Right lobe of liver (tissue), 6 donors: ENCODE measurements around the gene COLEC12. TPM values are rescaled to one million over a fixed set of nuclear protein-coding genes. Genes with fewer than 3 reads are reported as not detected.
"Not testable (repeated sequence)": the region's sequence is repeated elsewhere in the genome, so short reads cannot be mapped to it uniquely, and the experiment has no call there.

Experiments
- ATAC-seq, 4 donors: fragments of 200-7000 bp; cut with Tn5 transposase; one replicate each; pipeline ENCODE4 v1.9.1; 2020; ENCODE audit warnings: mild to moderate bottlenecking in 4 of 4, moderate library complexity in 4 of 4
- DNase-seq, 3 donors: peaks; one replicate each; pipeline ENCODE4 v3.0.0-alpha.2; 2020
- H3K27ac ChIP-seq, 3 donors: fragments of 200-600 bp; one replicate each; pipeline ENCODE4 v1.8.0; 2022
- H3K27me3 ChIP-seq, 2 donors: fragments of 200-600 bp; one replicate each; pipeline ENCODE4 v1.8.0; 2022
- H3K36me3 ChIP-seq, 4 donors: fragments of 200-600 bp; sonication (generic) in 1 of 4; one replicate each; pipeline versions ENCODE4 v1.5.1 to v1.8.0; 2017 to 2022; ENCODE audit warnings: control low read depth in 1 of 4
- H3K4me1 ChIP-seq, 4 donors: fragments of 200-600 bp; sonication (generic) in 1 of 4; one replicate each; pipeline versions ENCODE4 v1.5.1 to v1.8.0; 2017 to 2022; ENCODE audit warnings: control low read depth in 1 of 4
- H3K4me3 ChIP-seq, 3 donors: fragments of 200-600 bp; one replicate each; pipeline ENCODE4 v1.8.0; 2022
- H3K9me3 ChIP-seq, 4 donors: fragments of 200-600 bp; sonication (generic) in 1 of 4; one replicate each; pipeline versions ENCODE4 v1.5.1 to v1.8.0; 2017 to 2022; ENCODE audit warnings: control low read depth in 1 of 4
- POLR2A ChIP-seq: fragments of 450-650 bp; IDR thresholded peaks from one replicate; pipeline ENCODE4 v1.6.1; 2017; ENCODE audit warnings: antibody characterized with exemption, mild to moderate bottlenecking
- WGBS: methylation state at CpG from one replicate; pipeline ENCODE4 v1.1.6; 2018; ENCODE audit warnings: low coverage, low lambda C conversion rate; ENCODE audit not compliant: insufficient coverage; ENCODE audit errors: missing lambda C conversion rate; 5-methylcytosine and 5-hydroxymethylcytosine counted together
- intact Hi-C, 2 donors: fragments of 100-400 bp; cut with DNase I; formaldehyde crosslinking; loops; one replicate each; pipeline versions ENCODE4 v1.11.2 to v1.14.1; 2022
- total RNA-seq, 6 experiments: library from RNA; depleted of rRNA in 2 of 6; stranded (reverse); fragments of >200 nt in 2 of 6; fragmentation: NEBNext Ultra II Directional in 3 of 6; extraction: Animal tissue kit (Norgen Biotek cat#: 25700) in 3 of 6; gene quantifications; one replicate each; pipeline versions ENCODE4 v1.1.0 to v1.2.4, GENCODE V29; 2016 to 2023
- TF ChIP-seq, protein P1 (sequence below), 4 donors: fragments of 200-600 bp in 3 of 4; fragments of 450-650 bp in 1 of 4; IDR thresholded peaks; one replicate each; pipeline versions ENCODE4 v1.5.1 to v1.8.0; 2016 to 2022; ENCODE audit warnings: antibody characterized with exemption in 4 of 4, mild to moderate bottlenecking in 2 of 4
- donor health status: DM: no; HTN: yes; CAD: no.
- donor health status: DM: no; HTN: no; CAD: no.
- donor health status: DM: no; HTN: no; CAD: no.
- donor health status: DM: no; HTN: yes; CAD: no.
- donor health status: DM: no; HTN: yes; CAD: no.

The COLEC12 gene
- total RNA-seq, 6 experiments from 2014 or later, result 0.12 to 1.00 (median 0.37) TPM; not detected in 1

DNA sequence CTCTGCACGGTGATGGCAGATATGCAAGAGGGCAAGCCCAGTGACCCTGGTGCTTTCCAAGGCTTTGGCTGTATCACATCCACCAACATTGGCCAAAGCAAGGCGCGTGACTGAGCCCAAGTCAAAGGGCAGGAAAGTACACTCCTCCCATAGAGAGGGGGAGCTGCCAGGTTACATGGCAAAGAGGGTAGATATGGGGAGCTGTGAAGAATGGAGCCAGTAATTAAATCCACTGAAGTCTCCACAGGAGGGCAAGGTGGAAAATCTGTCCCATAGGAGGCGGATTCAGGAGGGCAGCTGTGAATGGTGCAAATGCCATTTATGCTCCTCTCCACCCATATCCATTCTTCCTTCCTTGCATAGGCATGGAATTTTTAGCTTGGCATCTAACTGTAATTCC lies 188.1 kb downstream of the COLEC12 start:
- no peaks in the 10 kb centered on the region for H3K36me3 ChIP-seq
- no peak overlapping the region for H3K4me3 ChIP-seq
- ATAC-seq (no peak), DNase-seq (no peak)
- TF ChIP-seq POLR2A, result no peak
- TF ChIP-seq, protein P1, sequence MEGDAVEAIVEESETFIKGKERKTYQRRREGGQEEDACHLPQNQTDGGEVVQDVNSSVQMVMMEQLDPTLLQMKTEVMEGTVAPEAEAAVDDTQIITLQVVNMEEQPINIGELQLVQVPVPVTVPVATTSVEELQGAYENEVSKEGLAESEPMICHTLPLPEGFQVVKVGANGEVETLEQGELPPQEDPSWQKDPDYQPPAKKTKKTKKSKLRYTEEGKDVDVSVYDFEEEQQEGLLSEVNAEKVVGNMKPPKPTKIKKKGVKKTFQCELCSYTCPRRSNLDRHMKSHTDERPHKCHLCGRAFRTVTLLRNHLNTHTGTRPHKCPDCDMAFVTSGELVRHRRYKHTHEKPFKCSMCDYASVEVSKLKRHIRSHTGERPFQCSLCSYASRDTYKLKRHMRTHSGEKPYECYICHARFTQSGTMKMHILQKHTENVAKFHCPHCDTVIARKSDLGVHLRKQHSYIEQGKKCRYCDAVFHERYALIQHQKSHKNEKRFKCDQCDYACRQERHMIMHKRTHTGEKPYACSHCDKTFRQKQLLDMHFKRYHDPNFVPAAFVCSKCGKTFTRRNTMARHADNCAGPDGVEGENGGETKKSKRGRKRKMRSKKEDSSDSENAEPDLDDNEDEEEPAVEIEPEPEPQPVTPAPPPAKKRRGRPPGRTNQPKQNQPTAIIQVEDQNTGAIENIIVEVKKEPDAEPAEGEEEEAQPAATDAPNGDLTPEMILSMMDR (IDR thresholded peaks at IDR 0.05), result no peak
- intact Hi-C loops, result no loop called here
- WGBS, result no CpG with 5 or more reads among the region's 4 CpGs
- H3K9me3 ChIP-seq, result no peaks in the 10 kb centered on the region
- no peak overlapping the region for H3K27ac ChIP-seq
- H3K4me1 ChIP-seq, result no peaks in the 10 kb centered on the region
- H3K27me3 ChIP-seq, result no peaks in the 10 kb centered on the region

DNA sequence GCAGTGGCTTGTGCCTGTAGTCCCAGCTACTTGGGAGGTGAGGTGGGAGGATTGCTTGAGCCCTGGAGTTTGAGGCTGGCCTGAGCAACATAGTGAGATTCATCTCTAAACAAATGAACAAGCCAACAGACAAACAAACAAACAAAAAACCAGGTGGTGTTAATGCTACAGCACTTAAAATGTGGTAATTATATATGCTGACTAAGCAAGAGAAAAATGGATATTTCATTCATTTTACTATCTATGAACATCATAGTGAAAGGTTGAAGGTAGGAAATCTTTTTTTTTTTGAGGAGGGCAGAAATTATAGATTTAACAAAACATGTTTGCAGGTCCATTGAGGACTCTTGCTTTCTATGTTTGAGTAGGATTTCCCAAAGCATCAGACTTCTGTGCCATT lies 190.5 kb downstream of the COLEC12 start:
- Histone ChIP-seq H3K4me1 (no peaks in the 10 kb centered on the region), H3K36me3 (no peaks in the 10 kb centered on the region), H3K4me3 (no peak overlapping the region), H3K27ac (no peak overlapping the region), H3K9me3 (no peaks in the 10 kb centered on the region), H3K27me3 (no peaks in the 10 kb centered on the region)
- ATAC-seq (no peak), DNase-seq (no peak)
- no peak for TF ChIP-seq POLR2A
- TF ChIP-seq, protein P1 (IDR thresholded peaks at IDR 0.05), result no peak
- intact Hi-C loops, result no loop called here

DNA sequence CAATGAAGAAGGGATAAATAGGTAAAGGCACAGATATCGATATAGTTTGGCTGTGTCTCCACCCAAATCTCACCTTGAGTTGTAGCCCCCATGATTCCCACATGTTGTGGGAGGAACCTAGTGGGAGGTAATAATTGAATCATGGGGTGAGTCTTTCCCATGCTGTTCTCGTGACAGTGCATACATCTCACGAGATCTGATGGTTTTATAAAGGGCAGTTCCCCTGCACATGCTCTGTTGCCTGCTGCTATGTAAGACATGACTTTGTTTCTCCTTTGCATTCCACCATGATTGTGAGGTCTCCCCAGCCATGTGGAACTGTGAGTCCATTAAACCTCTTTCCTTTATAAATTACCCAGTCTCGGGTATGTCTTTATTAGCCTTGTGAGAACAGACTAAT lies 192.4 kb downstream of the COLEC12 start:
- H3K36me3 ChIP-seq, H3K4me1 ChIP-seq, DNase-seq, H3K27me3 ChIP-seq, intact Hi-C loops, H3K4me3 ChIP-seq, ATAC-seq, H3K9me3 ChIP-seq, H3K27ac ChIP-seq: not testable (repeated sequence)
- 76% methylated on average over 2 of the region's 4 CpGs for WGBS

DNA sequence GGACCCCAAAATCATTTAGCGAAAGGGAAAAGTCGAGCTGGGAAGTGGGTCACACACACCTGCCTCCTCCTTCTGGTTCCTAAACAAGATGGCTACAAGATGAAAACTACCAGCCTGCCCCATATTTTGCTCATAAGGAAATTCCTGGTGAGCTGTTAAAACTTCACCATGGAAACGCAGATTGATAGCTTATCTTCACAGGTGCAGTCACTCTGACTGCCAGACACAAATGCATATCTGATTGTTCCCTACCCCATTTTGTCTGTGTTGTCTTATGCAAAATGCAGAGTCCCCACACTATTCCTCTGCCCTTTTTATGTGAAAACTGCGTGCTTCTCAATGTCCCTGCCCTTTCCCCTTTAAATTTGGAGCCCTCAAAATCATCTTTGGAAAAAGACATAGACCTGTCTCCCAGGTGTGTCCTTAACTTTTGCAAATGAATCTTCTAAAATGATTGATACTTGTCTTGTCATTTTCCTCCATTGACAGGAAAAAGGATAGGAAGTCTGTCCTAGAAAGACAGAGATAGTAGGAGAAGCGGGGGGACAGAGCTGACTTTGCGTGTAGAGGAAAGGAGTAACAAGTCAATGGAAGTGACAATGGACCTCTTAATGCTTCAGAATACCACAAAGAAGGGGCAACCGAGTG lies 193.8 kb downstream of the COLEC12 start:
- WGBS, result 63% methylated on average over 7 of the region's 7 CpGs

DNA sequence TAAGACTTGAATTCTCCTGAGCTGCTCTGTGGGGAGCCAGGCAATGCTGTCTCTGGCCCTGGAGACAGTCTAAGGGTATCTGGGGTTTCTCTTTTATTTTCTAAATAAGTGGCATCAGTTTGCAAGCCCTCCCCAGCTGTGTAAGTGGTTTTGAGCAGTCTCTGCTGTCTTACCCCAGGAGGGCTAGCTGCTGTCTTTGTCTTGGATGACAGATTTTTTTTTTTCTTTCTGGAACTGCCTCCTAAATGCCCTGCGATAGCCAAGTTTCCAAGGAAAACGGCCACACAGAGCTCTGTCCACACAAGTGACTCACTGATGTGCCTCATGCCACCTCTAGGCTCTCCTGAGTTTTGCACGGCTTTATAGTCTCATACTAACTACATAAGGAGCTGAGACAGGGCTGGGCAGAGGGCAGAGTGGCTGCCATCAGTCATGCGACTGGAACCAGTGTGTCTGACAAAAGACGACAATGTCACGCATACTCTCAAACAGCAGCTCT lies 195.4 kb downstream of the COLEC12 start:
- DNase-seq, result no peak

More for the DNA sequence above, 193.8 kb downstream of the COLEC12 start:
- no peak overlapping the region for H3K4me3 ChIP-seq
- TF ChIP-seq, protein P1 (IDR thresholded peaks at IDR 0.05), result no peak
- TF ChIP-seq POLR2A, result no peak
- H3K9me3 ChIP-seq, result no peaks in the 10 kb centered on the region
- H3K36me3 ChIP-seq, result no peaks in the 10 kb centered on the region
- intact Hi-C loops, result no loop called here
- DNase-seq, result no peak
- no peak overlapping the region for H3K27ac ChIP-seq
- H3K27me3 ChIP-seq, result no peaks in the 10 kb centered on the region
- no peaks in the 10 kb centered on the region for H3K4me1 ChIP-seq
- ATAC-seq, result no peak

More for the DNA sequence above, 195.4 kb downstream of the COLEC12 start:
- Histone ChIP-seq H3K9me3 (no peaks in the 10 kb centered on the region), H3K27me3 (no peaks in the 10 kb centered on the region), H3K4me3 (no peak overlapping the region), H3K36me3 (no peaks in the 10 kb centered on the region), H3K4me1 (no peaks in the 10 kb centered on the region), H3K27ac (no peak overlapping the region)
- WGBS, result 65% methylated on average over 6 of the region's 6 CpGs
- TF ChIP-seq, protein P1 (IDR thresholded peaks at IDR 0.05), result no peak
- no peak for TF ChIP-seq POLR2A
- intact Hi-C loops, result no loop called here
- no peak for ATAC-seq
